Activated CD8-positive, alpha-beta memory T cell treated with anti-CD3 and anti-CD28 coated beads, Interleukin-2, amount 10 ng/mL, durations not matched to agents 7 days and 5 days (primary cell): ENCODE measurements around the gene SLC22A23. TPM values are rescaled to one million over a fixed set of nuclear protein-coding genes. Genes with fewer than 3 reads are reported as not detected.

Experiments used
- ATAC-seq: fragments of 150-1000 bp; cut with Tn5 transposase; one replicate; pipeline ENCODE4 v1.10.0; 2021; ENCODE audit warnings: moderate library complexity
- CTCF ChIA-PET: fragments of 350-600 bp; sonication (Branson Sonifier 250); formaldehyde crosslinking; loops from one replicate; lab custom pipeline; 2021; ENCODE audit warnings: antibody characterized with exemption; lab: Charles Lee
- DNase-seq: peaks from one replicate; pipeline ENCODE4 v3.0.0-alpha.2; 2020
- H3K27ac Mint-ChIP-seq: one replicate; pipeline ENCODE4 v1.8.0; 2021; ENCODE audit warnings: mild to moderate bottlenecking, mixed read lengths
- H3K27me3 Mint-ChIP-seq: one replicate; pipeline ENCODE4 v1.8.0; 2021; ENCODE audit warnings: mixed read lengths
- H3K36me3 Mint-ChIP-seq: one replicate; pipeline ENCODE4 v1.8.0; 2021; ENCODE audit warnings: mild to moderate bottlenecking, mixed read lengths
- H3K4me1 Mint-ChIP-seq: one replicate; pipeline ENCODE4 v1.8.0; 2021; ENCODE audit warnings: mixed read lengths
- H3K4me3 Mint-ChIP-seq: one replicate; pipeline ENCODE4 v1.8.0; 2021; ENCODE audit warnings: mild to moderate bottlenecking, moderate library complexity, mixed read lengths
- H3K9me3 Mint-ChIP-seq: one replicate; pipeline ENCODE4 v1.8.0; 2022; ENCODE audit warnings: low read depth, mixed read lengths
- total RNA-seq, 2 experiments: library from RNA; stranded (reverse); gene quantifications; one replicate each; pipeline ENCODE4 v1.2.3, GENCODE V29; 2021

SLC22A23 gene
- total RNA-seq, 2 experiments from 2014 or later, result 0.07 to 0.20 TPM

GRCh38 chr6:3351829-3352524, 104.9 kb downstream of the SLC22A23 start:
- no peak overlapping the region for H3K4me3 Mint-ChIP-seq
- H3K27me3 Mint-ChIP-seq, result peaks cover 43% of the 10 kb centered on the region
- no peaks in the 10 kb centered on the region for H3K36me3 Mint-ChIP-seq
- H3K9me3 Mint-ChIP-seq, result no peaks in the 10 kb centered on the region
- ATAC-seq (no peak), DNase-seq (no peak)
- peaks cover 10% of the 10 kb centered on the region for H3K4me1 Mint-ChIP-seq
- no peak overlapping the region for H3K27ac Mint-ChIP-seq
- CTCF ChIA-PET, result no interaction called here

GRCh38 chr6:3351105-3351676, 105.7 kb downstream of the SLC22A23 start:
- no peak overlapping the region for H3K4me3 Mint-ChIP-seq
- no peaks in the 10 kb centered on the region for H3K9me3 Mint-ChIP-seq

GRCh38 chr6:3350252-3350796, 106.5 kb downstream of the SLC22A23 start:
- CTCF ChIA-PET, result no interaction called here
- no peak for ATAC-seq
- Mint-ChIP-seq H3K4me3 (no peak overlapping the region), H3K27ac (no peak overlapping the region), H3K9me3 (no peaks in the 10 kb centered on the region), H3K27me3 (peaks cover 28% of the 10 kb centered on the region), H3K36me3 (no peaks in the 10 kb centered on the region), H3K4me1 (no peaks in the 10 kb centered on the region)
- no peak for DNase-seq

More at GRCh38 chr6:3351105-3351676, 105.7 kb downstream of the SLC22A23 start:
- DNase-seq (no peak), ATAC-seq (no peak)
- Mint-ChIP-seq H3K36me3 (no peaks in the 10 kb centered on the region), H3K27ac (no peak overlapping the region), H3K4me1 (peaks cover 5% of the 10 kb centered on the region), H3K27me3 (peaks cover 35% of the 10 kb centered on the region)
- CTCF ChIA-PET, result no interaction called here

- no peak overlapping the region for H3K4me3 Mint-ChIP-seq
- no peak overlapping the region for H3K27ac Mint-ChIP-seq
- no peak for ATAC-seq
- CTCF ChIA-PET, result no interaction called here
- H3K4me1 Mint-ChIP-seq, result no peaks in the 10 kb centered on the region
- no peak for DNase-seq
- no peaks in the 10 kb centered on the region for H3K9me3 Mint-ChIP-seq
- no peaks in the 10 kb centered on the region for H3K36me3 Mint-ChIP-seq
- peaks cover 22% of the 10 kb centered on the region for H3K27me3 Mint-ChIP-seq
Observed at GRCh38 chr6:3349388-3350251, 107.2 kb downstream of the SLC22A23 start.

- DNase-seq, result no peak
- no peak overlapping the region for H3K27ac Mint-ChIP-seq
- no peak for ATAC-seq
- no peaks in the 10 kb centered on the region for H3K4me1 Mint-ChIP-seq
- CTCF ChIA-PET, result no interaction called here
- peaks cover 17% of the 10 kb centered on the region for H3K27me3 Mint-ChIP-seq
- no peak overlapping the region for H3K4me3 Mint-ChIP-seq
- H3K36me3 Mint-ChIP-seq, result no peaks in the 10 kb centered on the region
- no peaks in the 10 kb centered on the region for H3K9me3 Mint-ChIP-seq
Observed at GRCh38 chr6:3348821-3349220, 108.0 kb downstream of the SLC22A23 start.

- Mint-ChIP-seq H3K27ac (no peak overlapping the region), H3K4me3 (no peak overlapping the region), H3K36me3 (no peaks in the 10 kb centered on the region), H3K9me3 (no peaks in the 10 kb centered on the region), H3K4me1 (no peaks in the 10 kb centered on the region), H3K27me3 (peaks cover 18% of the 10 kb centered on the region)
- DNase-seq (no peak), ATAC-seq (no peak)
- CTCF ChIA-PET, result no interaction called here
Observed at GRCh38 chr6:3347826-3348225, 109.0 kb downstream of the SLC22A23 start.

GRCh38 chr6:3347247-3347646, 109.6 kb downstream of the SLC22A23 start:
- Mint-ChIP-seq H3K4me3 (no peak overlapping the region), H3K36me3 (no peaks in the 10 kb centered on the region), H3K27me3 (peaks cover 18% of the 10 kb centered on the region), H3K9me3 (no peaks in the 10 kb centered on the region), H3K4me1 (no peaks in the 10 kb centered on the region), H3K27ac (no peak overlapping the region)
- CTCF ChIA-PET, result no interaction called here
- DNase-seq (no peak), ATAC-seq (no peak)

- no peak overlapping the region for H3K4me3 Mint-ChIP-seq
- CTCF ChIA-PET, result no interaction called here
- peaks cover 21% of the 10 kb centered on the region for H3K27me3 Mint-ChIP-seq
- no peak overlapping the region for H3K27ac Mint-ChIP-seq
- no peaks in the 10 kb centered on the region for H3K36me3 Mint-ChIP-seq
- ATAC-seq (no peak), DNase-seq (no peak)
- no peaks in the 10 kb centered on the region for H3K9me3 Mint-ChIP-seq
- no peaks in the 10 kb centered on the region for H3K4me1 Mint-ChIP-seq
Observed at GRCh38 chr6:3346476-3346875, 110.4 kb downstream of the SLC22A23 start.

GRCh38 chr6:3345836-3346235, 111.0 kb downstream of the SLC22A23 start:
- no peak for DNase-seq
- Mint-ChIP-seq H3K27me3 (peaks cover 23% of the 10 kb centered on the region), H3K4me1 (no peaks in the 10 kb centered on the region), H3K9me3 (no peaks in the 10 kb centered on the region), H3K4me3 (no peak overlapping the region), H3K27ac (no peak overlapping the region), H3K36me3 (no peaks in the 10 kb centered on the region)
- ATAC-seq, result no peak
- CTCF ChIA-PET, result no interaction called here

- no peaks in the 10 kb centered on the region for H3K9me3 Mint-ChIP-seq
- peaks cover 6% of the 10 kb centered on the region for H3K4me1 Mint-ChIP-seq
- CTCF ChIA-PET, result no interaction called here
- H3K4me3 Mint-ChIP-seq, result no peak overlapping the region
- H3K27me3 Mint-ChIP-seq, result peaks cover 13% of the 10 kb centered on the region
- no peak overlapping the region for H3K27ac Mint-ChIP-seq
- DNase-seq, result no peak
- H3K36me3 Mint-ChIP-seq, result no peaks in the 10 kb centered on the region
- no peak for ATAC-seq
Observed at GRCh38 chr6:3343089-3343883, 113.6 kb downstream of the SLC22A23 start.

- Mint-ChIP-seq H3K4me3 (no peak overlapping the region), H3K36me3 (no peaks in the 10 kb centered on the region), H3K9me3 (no peaks in the 10 kb centered on the region), H3K27me3 (peaks cover 13% of the 10 kb centered on the region), H3K27ac (no peak overlapping the region), H3K4me1 (peaks cover 13% of the 10 kb centered on the region)
- DNase-seq, result no peak
- ATAC-seq, result no peak
- CTCF ChIA-PET, result no interaction called here
Observed at GRCh38 chr6:3341467-3341866, 115.4 kb downstream of the SLC22A23 start.

- Mint-ChIP-seq H3K9me3 (no peaks in the 10 kb centered on the region), H3K27me3 (peaks cover 13% of the 10 kb centered on the region), H3K36me3 (no peaks in the 10 kb centered on the region), H3K4me3 (no peak overlapping the region), H3K27ac (no peak overlapping the region), H3K4me1 (peaks cover 13% of the 10 kb centered on the region)
- no peak for ATAC-seq
- no peak for DNase-seq
- CTCF ChIA-PET, result no interaction called here
Observed at GRCh38 chr6:3340894-3341293, 116.0 kb downstream of the SLC22A23 start.

- Mint-ChIP-seq H3K27ac (no peak overlapping the region), H3K4me1 (peaks cover 13% of the 10 kb centered on the region), H3K9me3 (no peaks in the 10 kb centered on the region), H3K27me3 (peaks cover 13% of the 10 kb centered on the region), H3K4me3 (no peak overlapping the region), H3K36me3 (no peaks in the 10 kb centered on the region)
- CTCF ChIA-PET, result no interaction called here
- no peak for ATAC-seq
- DNase-seq, result no peak
Observed at GRCh38 chr6:3340358-3340802, 116.5 kb downstream of the SLC22A23 start.
